H1 (cell line): ENCODE measurements around the gene TEX22. TPM values are rescaled to one million over a fixed set of nuclear protein-coding genes. Genes with fewer than 3 reads are reported as not detected.

Experiments used
- CTCF ChIA-PET: fragments of 300-600 bp; sonication (Branson Sonifier 250); formaldehyde crosslinking; loops from one replicate; lab custom pipeline; 2021; ENCODE audit not compliant: partially characterized antibody; lab: Charles Lee
- POLR2A ChIA-PET: fragments of 300-600 bp; sonication (Branson Sonifier 250); formaldehyde crosslinking; loops from one replicate; lab custom pipeline; 2021; ENCODE audit warnings: inconsistent platforms; ENCODE audit not compliant: partially characterized antibody; lab: Charles Lee
- DNase-seq, 2 experiments: peaks; one replicate each; pipeline versions ENCODE4 v3.0.0 to v3.0.0-alpha.2; 2010 to 2022; ENCODE audit warnings: low spot score in 2 of 2, low read depth in 1 of 2, mixed read lengths in 1 of 2
- FAIRE-seq: peaks from 2 replicates; lab custom pipeline; 2011; peaks lifted over from hg19 to GRCh38; lab: Jason Lieb, UNC
- H2AFZ ChIP-seq: 2 replicates; pipeline ENCODE4 v1.8.1; 2012; ENCODE audit warnings: low read length, inconsistent platforms
- H2AK5ac ChIP-seq: 2 replicates; pipeline ENCODE4 v1.6.1; 2013; ENCODE audit warnings: low read depth, low read length
- H2BK120ac ChIP-seq: replicated peaks from 2 replicates; pipeline ENCODE3; 2013; ENCODE audit warnings: low read depth, low read length, inconsistent platforms
- H2BK12ac ChIP-seq: 2 replicates; pipeline ENCODE4 v1.6.1; 2013; ENCODE audit warnings: low read depth, low read length
- H2BK15ac ChIP-seq: 2 replicates; pipeline ENCODE4 v1.6.1; 2013; ENCODE audit warnings: low read length
- H2BK20ac ChIP-seq: 2 replicates; pipeline ENCODE4 v1.6.1; 2013; ENCODE audit warnings: low read length
- H2BK5ac ChIP-seq: 2 replicates; pipeline ENCODE4 v1.6.1; 2013; ENCODE audit warnings: low read depth, low read length
- H3K14ac ChIP-seq: 2 replicates; pipeline ENCODE4 v1.6.1; 2013; ENCODE audit warnings: inconsistent platforms; ENCODE audit not compliant: insufficient read length
- H3K18ac ChIP-seq: 2 replicates; pipeline ENCODE4 v1.6.1; 2013; ENCODE audit warnings: low read length; ENCODE audit errors: extremely low read depth
- H3K23ac ChIP-seq: 2 replicates; pipeline ENCODE4 v1.6.1; 2013; ENCODE audit warnings: inconsistent platforms; ENCODE audit not compliant: insufficient read length
- H3K23me2 ChIP-seq: 2 replicates; pipeline ENCODE4 v1.6.1; 2013; ENCODE audit warnings: low read depth, low read length
- H3K27ac ChIP-seq: 2 replicates; pipeline ENCODE4 v1.6.1; 2011; ENCODE audit warnings: low read depth, low read length, inconsistent platforms
- H3K27me3 ChIP-seq, 4 experiments: replicated peaks in 1 of 4; 1 replicate in 1 of 4; 2 replicates in 3 of 4; pipeline versions ENCODE4 v1.6.1 to v1.8.1; 2011 to 2013; ENCODE audit warnings: low read length in 3 of 4, mild to moderate bottlenecking in 3 of 4, inconsistent platforms in 2 of 4, mixed read lengths in 2 of 4, moderate library complexity in 1 of 4; ENCODE audit not compliant: control insufficient read depth in 3 of 4, insufficient read depth in 3 of 4; ENCODE audit errors: extremely low read depth in 1 of 4
- H3K36me3 ChIP-seq, 4 experiments: 2 replicates each; pipeline versions ENCODE4 v1.6.1 to v1.8.1; 2011 to 2013; ENCODE audit warnings: mild to moderate bottlenecking in 4 of 4, low read length in 3 of 4, moderate library complexity in 2 of 4, control low read depth in 1 of 4, inconsistent platforms in 1 of 4; ENCODE audit not compliant: insufficient read depth in 4 of 4, control insufficient read depth in 2 of 4
- H3K4ac ChIP-seq: replicated peaks from 2 replicates; pipeline ENCODE3; 2013; ENCODE audit warnings: low read length, low read depth, mixed read lengths, inconsistent platforms; ENCODE audit not compliant: insufficient read length
- H3K4me1 ChIP-seq, 4 experiments: replicated peaks in 1 of 4; 1 replicate in 1 of 4; 2 replicates in 3 of 4; pipeline versions ENCODE4 v1.6.1 to v1.8.1; 2011 to 2013; ENCODE audit warnings: low read length in 3 of 4, inconsistent platforms in 2 of 4, mixed read lengths in 1 of 4; ENCODE audit not compliant: insufficient read depth in 4 of 4, control insufficient read depth in 3 of 4
- H3K4me2 ChIP-seq, 2 experiments: 2 replicates each; pipeline versions ENCODE4 v1.6.1 to v1.8.1; 2011 to 2013; ENCODE audit warnings: low read depth in 2 of 2, low read length in 2 of 2, control low read depth in 1 of 2, inconsistent platforms in 1 of 2, mild to moderate bottlenecking in 1 of 2; ENCODE audit not compliant: insufficient read depth in 1 of 2
- H3K4me3 ChIP-seq, 4 experiments: fragments of 200-600, 300-600 bp in 1 of 4; sonication (generic), shearing (Covaris generic), sonication (Bioruptor Twin) in 1 of 4; 2 replicates each; pipeline versions ENCODE4 v1.5.1 to v1.8.1; 2011 to 2016; ENCODE audit warnings: low read length in 4 of 4, low read depth in 3 of 4, control low read depth in 2 of 4, inconsistent platforms in 2 of 4, mild to moderate bottlenecking in 2 of 4, mixed read lengths in 1 of 4, moderate library complexity in 1 of 4; ENCODE audit not compliant: insufficient read depth in 2 of 4; ENCODE audit errors: extremely low read depth in 1 of 4
- H3K56ac ChIP-seq: replicated peaks from 2 replicates; pipeline ENCODE3; 2013; ENCODE audit warnings: low read depth, mild to moderate bottlenecking, mixed read lengths, low read length, inconsistent platforms; ENCODE audit not compliant: insufficient read length
- H3K79me1 ChIP-seq: 2 replicates; pipeline ENCODE4 v1.6.1; 2013; ENCODE audit warnings: low read depth, low read length, control low read depth
- H3K79me2 ChIP-seq, 2 experiments: 2 replicates each; pipeline versions ENCODE4 v1.6.1 to v1.8.1; 2012 to 2013; ENCODE audit warnings: low read length in 2 of 2, mild to moderate bottlenecking in 2 of 2, inconsistent platforms in 1 of 2; ENCODE audit not compliant: insufficient read depth in 2 of 2, control insufficient read depth in 1 of 2
- H3K9ac ChIP-seq, 4 experiments: replicated peaks in 1 of 4; 1 replicate in 1 of 4; 2 replicates in 3 of 4; pipeline versions ENCODE4 v1.6.1 to v1.8.1; 2011 to 2013; ENCODE audit warnings: low read depth in 3 of 4, low read length in 3 of 4, control low read depth in 2 of 4, mild to moderate bottlenecking in 2 of 4, moderate library complexity in 2 of 4, inconsistent platforms in 1 of 4; ENCODE audit errors: extremely low read depth in 1 of 4
- H3K9me3 ChIP-seq, 2 experiments: 2 replicates each; pipeline versions ENCODE4 v1.6.1 to v1.8.1; 2012 to 2013; ENCODE audit warnings: mild to moderate bottlenecking in 2 of 2, moderate library complexity in 2 of 2, control low read depth in 1 of 2, inconsistent platforms in 1 of 2, low read depth in 1 of 2, low read length in 1 of 2, mixed read lengths in 1 of 2; ENCODE audit not compliant: insufficient read depth in 2 of 2
- H4K20me1 ChIP-seq, 2 experiments: replicated peaks in 1 of 2; 2 replicates each; pipeline versions ENCODE3 to v1.8.1; 2011 to 2013; ENCODE audit warnings: inconsistent platforms in 2 of 2, low read length in 2 of 2, mild to moderate bottlenecking in 1 of 2; ENCODE audit not compliant: insufficient read depth in 2 of 2, control insufficient read depth in 1 of 2
- H4K5ac ChIP-seq: 2 replicates; pipeline ENCODE4 v1.6.1; 2013; ENCODE audit warnings: low read length, low read depth, mixed read lengths, inconsistent platforms; ENCODE audit not compliant: insufficient read length
- H4K8ac ChIP-seq: 2 replicates; pipeline ENCODE4 v1.8.0; 2013; ENCODE audit warnings: mild to moderate bottlenecking, moderate library complexity, low read length, inconsistent platforms; ENCODE audit not compliant: insufficient read depth; ENCODE audit errors: extremely low read depth
- H4K91ac ChIP-seq: replicated peaks from 2 replicates; pipeline ENCODE3; 2013; ENCODE audit warnings: low read length, mixed read lengths, inconsistent platforms; ENCODE audit not compliant: insufficient read length
- WGBS, 2 experiments: shearing (Covaris generic) in 1 of 2; methylation state at CpG; one replicate each; pipeline versions ENCODE4 v1.1.6 to v1.1.7; 2013 to 2015; ENCODE audit warnings: low lambda C conversion rate in 2 of 2, mixed read lengths in 2 of 2, inconsistent platforms in 1 of 2, low coverage in 1 of 2, missing lambda C conversion rate in 1 of 2; ENCODE audit not compliant: insufficient replicate concordance in 2 of 2, insufficient coverage in 1 of 2, insufficient read length in 1 of 2; ENCODE audit errors: extremely low coverage in 1 of 2, missing lambda C conversion rate in 1 of 2; 5-methylcytosine and 5-hydroxymethylcytosine counted together
- polyA plus RNA-seq, 7 experiments: library from polyadenylated mRNA; depleted of rRNA in 3 of 7; stranded (reverse) in 5 of 7; unstranded in 2 of 7; fragments of >200 nt in 5 of 7; fragments of 200-250 nt in 2 of 7; gene quantifications; 1 replicate in 5 of 7; 2 replicates in 1 of 7; 4 replicates in 1 of 7; pipeline versions ENCODE4 v1.2.1 to v1.2.3, GENCODE V29; 2011 to 2013; ENCODE audit warnings: missing spikeins in 2 of 7, mixed read lengths in 2 of 7
- total RNA-seq: library from RNA; stranded (reverse); fragmentation: NEBNext Ultra II Directional; extraction: Animal tissue kit (Norgen Biotek cat#: 25700); gene quantifications from 2 replicates; pipeline ENCODE4 v1.2.1, GENCODE V29; 2021

Gene TEX22
- total and polyA plus RNA-seq, 2 of the 8 experiments (the other 6 are each of a cell fraction or from before 2014, with no cell fraction given), result 0.24 to 0.39 TPM

DNA sequence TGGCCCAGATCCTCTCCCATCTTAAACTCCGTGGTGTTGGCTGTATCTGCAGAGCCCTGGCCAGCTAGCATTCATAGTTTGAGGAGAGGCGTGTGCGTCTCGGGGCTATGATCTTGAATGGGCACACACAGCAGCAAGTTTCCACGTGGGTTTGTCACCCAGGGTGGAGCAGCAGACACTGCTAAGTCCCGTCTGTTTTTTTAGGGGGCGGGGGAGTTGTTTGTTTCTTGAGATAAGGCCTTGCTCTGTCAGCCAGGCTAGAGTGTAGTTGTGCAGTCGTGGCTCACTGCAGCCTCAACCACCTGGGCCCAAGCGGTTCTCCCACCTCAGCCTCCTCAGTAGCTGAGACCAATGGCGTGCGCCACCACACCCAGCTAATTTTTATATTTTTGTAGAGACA lies 20.1 kb upstream of the TEX22 start:
- Histone ChIP-seq H2AK5ac (no peak overlapping the region), H3K27ac (no peak overlapping the region), H3K4ac (no peak overlapping the region), H3K9me3 (peaks cover 0 to 2% of the 10 kb centered on the region in 2 experiments; a peak in 1 of 4 replicates), H3K27me3 (no peaks in the 10 kb centered on the region), H2BK15ac (no peak overlapping the region), H3K23me2 (no peaks in the 10 kb centered on the region), H3K4me2 (no peak overlapping the region), H3K9ac (no peak overlapping the region), H3K14ac (no peak overlapping the region), H4K8ac (no peak overlapping the region; the same call in 1 of the 2 replicates), H2BK12ac (no peak overlapping the region), H3K56ac (no peak overlapping the region), H3K4me1 (no peaks in the 10 kb centered on the region), H3K4me3 (no peak overlapping the region), H3K36me3 (peaks cover 0 to 11% (median 4%) of the 10 kb centered on the region in 4 experiments; a peak in 4 of 8 replicates), H4K5ac (no peak overlapping the region), H3K79me1 (no peaks in the 10 kb centered on the region), H2BK5ac (no peak overlapping the region), H2AFZ (no peak overlapping the region), H3K79me2 (no peaks in the 10 kb centered on the region), H3K18ac (no peak overlapping the region), H2BK20ac (no peak overlapping the region), H4K91ac (no peak overlapping the region), H2BK120ac (no peak overlapping the region), H3K23ac (no peak overlapping the region), H4K20me1 (peaks cover 0 to 9% of the 10 kb centered on the region in 2 experiments)
- 85% methylated on average over 11 of the region's 11 CpGs; no CpG with 5 or more reads in 1 of the 2 experiments for WGBS, 2 experiments
- POLR2A ChIA-PET, result no interaction called here
- DNase-seq (no peak), FAIRE-seq (no peak)
- CTCF ChIA-PET, result interaction anchor here (0.5 to 3.0 kb wide), 13 partner anchors 8 to 1461 kb away, joined by 3 to 10 read pairs (median 4); no protein-coding TSS in a partner anchor
